MCF 10A (cell line): ENCODE measurements around the gene RIN3. TPM values are rescaled to one million over a fixed set of nuclear protein-coding genes. Genes with fewer than 3 reads are reported as not detected.

ENCODE experiments used
- BruUV-seq: library from RNA; stranded (reverse); fragments of 400-500 nt; replicated peaks from 2 replicates; lab custom pipeline; 2021; lab: Mats Ljungman, UMichigan
- CTCF ChIA-PET: fragments of 300-600 bp; sonication (Branson Sonifier 250); formaldehyde crosslinking; extraction: SDS; loops from one replicate; lab custom pipeline; 2021; ENCODE audit warnings: antibody characterized with exemption, inconsistent platforms; lab: Yijun Ruan, JAX
- POLR2A ChIA-PET: fragments of 300-600, 350-650 bp; sonication (Branson Sonifier 250); formaldehyde crosslinking; extraction: SDS; loops from one replicate; lab custom pipeline; 2020; ENCODE audit warnings: antibody characterized with exemption, inconsistent platforms; lab: Yijun Ruan, JAX
- DNase-seq: peaks from one replicate; pipeline ENCODE4 v3.0.0-alpha.2; 2018; ENCODE audit not compliant: unreplicated experiment
- H3K27ac Mint-ChIP-seq: one replicate; pipeline ENCODE4 v1.8.0; 2022; ENCODE audit warnings: mild to moderate bottlenecking, low read depth, mixed read lengths; ENCODE audit not compliant: unreplicated experiment
- H3K27me3 Mint-ChIP-seq: one replicate; pipeline ENCODE4 v1.8.0; 2022; ENCODE audit warnings: mixed read lengths; ENCODE audit not compliant: insufficient read depth, unreplicated experiment
- H3K36me3 Mint-ChIP-seq: one replicate; pipeline ENCODE4 v1.8.0; 2022; ENCODE audit warnings: mild to moderate bottlenecking, moderate library complexity, mixed read lengths; ENCODE audit not compliant: insufficient read depth, unreplicated experiment
- H3K4me1 Mint-ChIP-seq: one replicate; pipeline ENCODE4 v1.8.0; 2022; ENCODE audit warnings: mixed read lengths; ENCODE audit not compliant: insufficient read depth, unreplicated experiment
- H3K4me3 Mint-ChIP-seq: one replicate; pipeline ENCODE4 v1.8.0; 2022; ENCODE audit warnings: mild to moderate bottlenecking, moderate library complexity, mixed read lengths; ENCODE audit not compliant: unreplicated experiment
- H3K9me3 Mint-ChIP-seq: one replicate; pipeline ENCODE4 v1.8.0; 2022; ENCODE audit warnings: mixed read lengths; ENCODE audit not compliant: unreplicated experiment
- intact Hi-C: fragments of 100-400 bp; cut with micrococcal nuclease; formaldehyde crosslinking; loops from 2 replicates; pipeline ENCODE4 v1.14.1; 2022
- total RNA-seq: library from RNA; stranded (reverse); gene quantifications from 2 replicates; pipeline ENCODE4 v1.2.3, GENCODE V29; 2022
- TF ChIP-seq, protein P1 (sequence below): fragments of 200-600 bp; IDR thresholded peaks from one replicate; pipeline ENCODE4 v1.8.0; 2022; ENCODE audit warnings: antibody characterized with exemption, mild to moderate bottlenecking; ENCODE audit not compliant: unreplicated experiment

Gene RIN3
- total RNA-seq, 1 experiment from 2014 or later: 14.2 TPM

- POLR2A ChIA-PET: no interaction called here
- BruUV-seq: no TSS peak
- Mint-ChIP-seq H3K27me3 (no peaks in the 10 kb centered on the region), H3K36me3 (peaks cover 7% of the 10 kb centered on the region), H3K27ac (no peak overlapping the region), H3K4me1 (peaks cover 14% of the 10 kb centered on the region), H3K4me3 (no peak overlapping the region), H3K9me3 (peaks cover under 1% of the 10 kb centered on the region)
- TF ChIP-seq, protein P1, sequence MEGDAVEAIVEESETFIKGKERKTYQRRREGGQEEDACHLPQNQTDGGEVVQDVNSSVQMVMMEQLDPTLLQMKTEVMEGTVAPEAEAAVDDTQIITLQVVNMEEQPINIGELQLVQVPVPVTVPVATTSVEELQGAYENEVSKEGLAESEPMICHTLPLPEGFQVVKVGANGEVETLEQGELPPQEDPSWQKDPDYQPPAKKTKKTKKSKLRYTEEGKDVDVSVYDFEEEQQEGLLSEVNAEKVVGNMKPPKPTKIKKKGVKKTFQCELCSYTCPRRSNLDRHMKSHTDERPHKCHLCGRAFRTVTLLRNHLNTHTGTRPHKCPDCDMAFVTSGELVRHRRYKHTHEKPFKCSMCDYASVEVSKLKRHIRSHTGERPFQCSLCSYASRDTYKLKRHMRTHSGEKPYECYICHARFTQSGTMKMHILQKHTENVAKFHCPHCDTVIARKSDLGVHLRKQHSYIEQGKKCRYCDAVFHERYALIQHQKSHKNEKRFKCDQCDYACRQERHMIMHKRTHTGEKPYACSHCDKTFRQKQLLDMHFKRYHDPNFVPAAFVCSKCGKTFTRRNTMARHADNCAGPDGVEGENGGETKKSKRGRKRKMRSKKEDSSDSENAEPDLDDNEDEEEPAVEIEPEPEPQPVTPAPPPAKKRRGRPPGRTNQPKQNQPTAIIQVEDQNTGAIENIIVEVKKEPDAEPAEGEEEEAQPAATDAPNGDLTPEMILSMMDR: no peak
- intact Hi-C loops: no loop called here
- no peak for DNase-seq
- CTCF ChIA-PET: no interaction called here
Observed at GRCh38 chr14:92641306-92641705, 127.7 kb downstream of the RIN3 start.

DNA sequence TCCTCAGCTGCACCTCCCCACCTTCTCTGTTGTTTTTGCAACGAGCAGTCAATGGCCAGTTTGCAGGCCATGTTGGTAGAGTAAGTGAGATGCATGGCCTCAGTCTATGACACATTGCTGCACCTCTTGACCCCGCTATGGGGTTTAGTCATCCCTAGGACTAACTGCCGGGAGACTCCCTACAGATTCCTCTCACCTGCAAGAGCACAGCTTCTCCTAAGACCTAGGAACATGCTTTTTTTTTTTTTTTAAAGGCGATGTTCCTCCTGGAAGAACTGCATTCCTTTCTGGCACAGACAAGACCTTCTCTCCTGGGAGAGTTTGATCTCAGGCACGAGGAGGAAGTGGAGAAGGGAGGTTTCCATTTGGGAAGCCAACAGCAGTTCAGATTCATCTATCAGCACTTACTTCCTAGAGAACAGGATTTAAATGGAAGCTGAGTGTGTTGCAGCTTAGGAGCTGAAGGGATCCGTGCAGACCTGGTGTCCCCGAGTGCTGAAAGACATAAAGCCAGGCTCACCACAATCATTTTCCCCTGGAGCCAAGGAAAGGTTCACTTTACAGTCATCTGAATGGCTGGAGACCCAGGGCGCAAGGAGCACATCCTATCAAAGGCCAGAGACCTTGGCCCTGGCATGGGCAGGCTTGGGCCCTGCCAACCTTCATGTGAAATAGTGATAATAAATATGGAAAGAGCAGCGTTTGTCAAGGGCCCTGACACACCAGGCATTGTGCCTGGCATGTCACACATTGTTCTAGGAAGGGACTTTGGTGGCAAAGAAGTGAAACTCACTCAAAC, 130.8 kb downstream of the RIN3 start:
- ChIA-PET CTCF (interaction anchor here (0.7 kb wide), 1 partner anchor 21 kb away, joined by 4 read pairs; no protein-coding TSS in a partner anchor), POLR2A (interaction anchor here (0.6 to 3.7 kb wide), 4 partner anchors 9 to 1530 kb away, joined by 3 to 23 read pairs (median 4); no protein-coding TSS in a partner anchor)
- no peaks in the 10 kb centered on the region for H3K27me3 Mint-ChIP-seq
- intact Hi-C loops: no loop called here
- H3K4me3 Mint-ChIP-seq: no peak overlapping the region
- BruUV-seq: no TSS peak
- no peak overlapping the region for H3K27ac Mint-ChIP-seq
- no peaks in the 10 kb centered on the region for H3K9me3 Mint-ChIP-seq
- TF ChIP-seq, protein P1: no peak
- peaks cover 14% of the 10 kb centered on the region for H3K36me3 Mint-ChIP-seq
- DNase-seq: peak; percentile 87
- peaks cover 30% of the 10 kb centered on the region for H3K4me1 Mint-ChIP-seq

DNA sequence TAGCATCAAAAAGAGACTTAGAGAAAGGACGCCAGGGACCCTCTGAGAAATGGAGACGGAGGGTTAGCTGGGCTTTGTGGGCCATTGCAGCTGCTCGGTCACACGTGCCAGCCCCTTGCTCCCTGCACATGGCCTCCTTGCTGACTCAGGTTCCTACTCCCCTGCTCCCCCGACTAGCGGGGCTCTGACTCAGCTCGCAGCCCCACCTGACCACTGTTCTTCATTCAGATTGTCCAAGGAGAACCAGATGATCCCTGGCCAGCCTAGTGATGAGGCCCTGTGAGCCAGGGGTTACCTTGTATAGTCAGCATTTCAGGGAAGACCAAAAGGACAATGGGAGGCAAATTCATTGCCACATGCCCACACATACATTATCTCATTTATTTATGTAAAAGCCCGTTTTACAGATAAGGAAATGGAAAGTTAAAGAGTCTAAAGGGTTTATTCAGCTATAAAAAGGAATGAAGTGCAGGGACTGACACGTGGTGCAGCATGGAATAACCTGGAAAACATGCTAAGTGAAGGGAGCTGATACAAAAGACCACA, 131.5 kb downstream of the RIN3 start:
- Mint-ChIP-seq H3K27ac (no peak overlapping the region), H3K9me3 (no peaks in the 10 kb centered on the region), H3K4me3 (no peak overlapping the region), H3K4me1 (peaks cover 34% of the 10 kb centered on the region), H3K36me3 (peaks cover 17% of the 10 kb centered on the region), H3K27me3 (no peaks in the 10 kb centered on the region)
- POLR2A ChIA-PET: interaction anchor here (0.6 to 3.7 kb wide), 2 partner anchors 36 to 1530 kb away, joined by 3 to 23 read pairs; no protein-coding TSS in a partner anchor
- CTCF ChIA-PET: no interaction called here
- TF ChIP-seq, protein P1: no peak
- BruUV-seq: no TSS peak
- DNase-seq: no peak
- intact Hi-C loops: no loop called here

GRCh38 chr14:92645841-92646478, 132.4 kb downstream of the RIN3 start:
- ChIA-PET CTCF (interaction anchor here (0.6 kb wide), 3 partner anchors 104 to 1322 kb away, joined by 3 to 4 read pairs (median 4); no protein-coding TSS in a partner anchor), POLR2A (interaction anchor here (0.7 to 3.7 kb wide), 3 partner anchors 37 to 345 kb away, joined by 3 to 23 read pairs (median 4); no protein-coding TSS in a partner anchor)
- Mint-ChIP-seq H3K4me3 (no peak overlapping the region), H3K27ac (no peak overlapping the region), H3K9me3 (no peaks in the 10 kb centered on the region), H3K4me1 (peaks cover 38% of the 10 kb centered on the region), H3K27me3 (no peaks in the 10 kb centered on the region), H3K36me3 (peaks cover 17% of the 10 kb centered on the region)
- TF ChIP-seq, protein P1: no peak
- DNase-seq: peak; percentile 75
- BruUV-seq: no TSS peak
- intact Hi-C loops: no loop called here
